ENCODE data around the gene GAREM1. TPM values are rescaled to one million over a fixed set of nuclear protein-coding genes. Genes with fewer than 3 reads are reported as not detected.
A peak's percentile ranks its signal among the peaks of the same experiment; 100 is the strongest.

GAREM1 gene
- total RNA-seq, 3 donors from 2014 or later = 14.5 to 29.0 (median 19.6) TPM

DNA sequence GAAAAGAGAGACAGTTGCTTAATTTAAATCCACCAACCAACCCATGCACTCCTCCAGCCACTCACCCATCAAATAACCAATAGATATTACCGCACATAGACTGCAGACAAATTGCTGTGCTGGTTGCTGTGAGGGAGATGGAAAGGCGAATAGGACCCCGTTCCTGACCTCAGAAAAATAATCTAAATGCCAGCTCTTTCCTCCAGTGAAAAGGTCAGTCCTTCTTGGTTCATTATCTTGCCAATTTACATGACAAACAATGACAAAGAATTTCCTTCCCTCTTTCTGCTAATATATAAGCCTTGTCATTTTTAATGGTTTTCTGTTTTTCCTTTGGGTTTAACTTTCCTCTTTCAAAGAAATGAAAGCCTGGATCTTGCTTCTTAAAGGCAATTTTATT lies 219.2 kb downstream of the GAREM1 start:
- Histone ChIP-seq H3K4me1 (ENCODE audit: low read depth) (no peaks in the 10 kb centered on the region), H3K36me3 (ENCODE audit: low read depth) (no peaks in the 10 kb centered on the region), H3K4me3 (no peak overlapping the region), H3K9me3 (no peaks in the 10 kb centered on the region)
- TF ChIP-seq, protein P1, sequence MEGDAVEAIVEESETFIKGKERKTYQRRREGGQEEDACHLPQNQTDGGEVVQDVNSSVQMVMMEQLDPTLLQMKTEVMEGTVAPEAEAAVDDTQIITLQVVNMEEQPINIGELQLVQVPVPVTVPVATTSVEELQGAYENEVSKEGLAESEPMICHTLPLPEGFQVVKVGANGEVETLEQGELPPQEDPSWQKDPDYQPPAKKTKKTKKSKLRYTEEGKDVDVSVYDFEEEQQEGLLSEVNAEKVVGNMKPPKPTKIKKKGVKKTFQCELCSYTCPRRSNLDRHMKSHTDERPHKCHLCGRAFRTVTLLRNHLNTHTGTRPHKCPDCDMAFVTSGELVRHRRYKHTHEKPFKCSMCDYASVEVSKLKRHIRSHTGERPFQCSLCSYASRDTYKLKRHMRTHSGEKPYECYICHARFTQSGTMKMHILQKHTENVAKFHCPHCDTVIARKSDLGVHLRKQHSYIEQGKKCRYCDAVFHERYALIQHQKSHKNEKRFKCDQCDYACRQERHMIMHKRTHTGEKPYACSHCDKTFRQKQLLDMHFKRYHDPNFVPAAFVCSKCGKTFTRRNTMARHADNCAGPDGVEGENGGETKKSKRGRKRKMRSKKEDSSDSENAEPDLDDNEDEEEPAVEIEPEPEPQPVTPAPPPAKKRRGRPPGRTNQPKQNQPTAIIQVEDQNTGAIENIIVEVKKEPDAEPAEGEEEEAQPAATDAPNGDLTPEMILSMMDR (IDR thresholded peaks at IDR 0.05) = no peak
- no peak for DNase-seq
- intact Hi-C loops (cut with DNase I, micrococcal nuclease) = no loop called here
- no peak for ATAC-seq

DNA sequence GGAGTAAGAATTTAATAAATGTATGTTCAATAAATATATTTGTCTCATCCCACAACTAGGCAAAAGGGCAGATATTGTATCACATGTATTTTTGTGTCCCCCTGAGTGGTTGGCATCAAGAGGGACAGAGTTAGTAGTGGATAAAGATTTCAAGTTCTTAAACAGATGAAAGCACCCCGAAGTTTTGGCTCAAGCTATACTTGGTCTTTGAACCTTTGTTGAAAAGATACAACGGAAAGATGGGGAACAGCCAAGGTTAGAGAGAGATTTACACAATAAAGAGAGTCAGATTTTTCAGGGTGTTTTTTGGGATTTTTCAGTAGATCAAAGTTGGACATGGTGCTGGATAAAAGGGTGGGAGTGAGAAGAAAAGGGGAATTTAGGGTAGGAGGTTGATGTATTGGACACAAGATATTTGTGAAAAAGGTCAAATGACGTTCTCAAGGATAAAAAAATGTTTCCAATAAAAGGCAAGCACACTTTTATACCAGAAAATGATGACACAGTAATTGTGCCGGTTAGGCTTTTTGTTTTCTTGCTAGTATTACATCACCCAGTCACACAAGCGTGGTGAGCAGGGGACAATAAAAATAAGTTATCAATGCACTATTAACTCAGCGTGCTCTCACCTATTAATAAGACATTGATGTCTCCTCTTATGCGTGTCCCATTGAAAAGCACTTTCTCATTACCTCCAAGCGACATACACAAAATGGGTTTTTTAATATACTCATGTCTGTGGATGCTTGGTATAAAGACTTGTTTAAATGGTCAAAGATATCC lies 221.3 kb downstream of the GAREM1 start:
- no peaks in the 10 kb centered on the region for H3K36me3 ChIP-seq (ENCODE audit: low read depth)
- ATAC-seq (no peak), DNase-seq (no peak)
- TF ChIP-seq, protein P1 (IDR thresholded peaks at IDR 0.05) = no peak
- no peaks in the 10 kb centered on the region for H3K4me1 ChIP-seq (ENCODE audit: low read depth)
- intact Hi-C loops (cut with DNase I, micrococcal nuclease) = no loop called here
- no peak overlapping the region for H3K4me3 ChIP-seq
- no peaks in the 10 kb centered on the region for H3K9me3 ChIP-seq

DNA sequence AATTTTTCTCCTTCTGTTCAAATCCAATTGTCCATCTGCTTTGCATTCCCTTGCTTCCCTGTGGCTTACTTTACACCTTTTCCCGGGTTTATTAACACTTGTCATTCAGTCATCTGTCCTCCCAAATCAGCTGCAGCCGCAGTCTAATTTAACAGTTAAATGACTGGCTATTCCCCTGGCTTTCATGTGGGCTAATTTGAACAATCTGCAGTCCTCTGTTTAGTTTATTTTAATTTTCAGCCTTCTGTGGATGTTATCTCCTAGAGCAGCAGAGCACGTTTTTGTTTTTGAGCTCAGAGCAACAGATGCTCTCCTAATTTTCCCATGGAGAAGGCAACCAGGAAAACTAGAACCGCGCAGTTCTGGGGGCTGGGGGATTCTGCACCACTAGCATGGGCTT lies 225.8 kb downstream of the GAREM1 start:
- intact Hi-C loops (cut with DNase I, micrococcal nuclease) = no loop called here
- Histone ChIP-seq H3K36me3 (ENCODE audit: low read depth) (no peaks in the 10 kb centered on the region), H3K9me3 (no peaks in the 10 kb centered on the region), H3K4me3 (no peak overlapping the region), H3K4me1 (ENCODE audit: low read depth) (no peaks in the 10 kb centered on the region)
- no peak for ATAC-seq
- TF ChIP-seq, protein P1 (IDR thresholded peaks at IDR 0.05) = no peak
- no peak for DNase-seq

DNA sequence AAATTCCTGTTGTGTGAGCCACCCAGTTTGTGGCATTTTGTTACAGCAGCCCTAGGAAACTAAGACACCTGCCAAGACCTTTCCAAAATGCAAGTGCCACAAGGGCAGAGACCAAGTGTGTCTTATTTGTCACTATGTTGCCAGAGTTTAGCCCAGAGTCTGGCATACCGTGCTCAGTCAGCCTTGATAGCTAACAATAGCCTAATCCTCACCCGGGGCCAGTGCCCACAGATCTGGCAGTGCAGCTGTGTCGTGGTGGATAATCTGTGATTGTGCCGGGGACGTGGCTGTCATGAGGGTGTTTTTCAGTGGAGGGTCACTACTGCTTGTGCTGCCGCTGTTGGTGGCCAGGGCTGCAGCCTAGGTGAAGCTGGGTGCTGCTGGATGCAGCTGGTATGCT lies 227.3 kb downstream of the GAREM1 start:
- Histone ChIP-seq H3K4me3 (no peak overlapping the region), H3K9me3 (no peaks in the 10 kb centered on the region), H3K36me3 (ENCODE audit: low read depth) (no peaks in the 10 kb centered on the region), H3K4me1 (ENCODE audit: low read depth) (no peaks in the 10 kb centered on the region)
- intact Hi-C loops (cut with DNase I, micrococcal nuclease) = no loop called here
- no peak for DNase-seq
- no peak for ATAC-seq
- TF ChIP-seq, protein P1 (IDR thresholded peaks at IDR 0.05) = no peak

DNA sequence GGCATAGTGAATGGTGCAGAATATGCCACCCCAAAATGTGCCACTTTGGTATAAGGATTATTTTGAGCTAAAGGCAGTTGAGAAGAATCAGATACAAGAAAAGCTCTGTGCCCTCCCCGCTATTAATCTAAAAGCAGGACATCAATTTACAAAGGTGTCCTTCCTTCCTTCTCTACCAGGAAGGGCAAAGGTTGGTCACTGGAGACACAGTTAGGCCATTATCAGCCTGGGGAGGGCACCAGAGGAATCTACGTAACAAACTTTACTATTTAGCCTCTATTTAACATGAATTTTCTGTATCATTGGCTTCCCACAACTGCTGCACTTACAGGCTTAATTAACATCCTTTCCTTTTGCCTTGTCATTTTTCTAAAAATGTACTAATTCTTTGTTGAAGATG lies 228.3 kb downstream of the GAREM1 start:
- Histone ChIP-seq H3K4me1 (ENCODE audit: low read depth) (no peaks in the 10 kb centered on the region), H3K9me3 (no peaks in the 10 kb centered on the region), H3K4me3 (no peak overlapping the region), H3K36me3 (ENCODE audit: low read depth) (no peaks in the 10 kb centered on the region)
- intact Hi-C loops (cut with DNase I, micrococcal nuclease) = no loop called here
- ATAC-seq = peak; percentile 81
- peak in 1 of 3 donors; percentile 37 for DNase-seq
- TF ChIP-seq, protein P1 (IDR thresholded peaks at IDR 0.05) = no peak

Data from mucosa of descending colon (tissue), 3 donors.